GM18858 (cell line): Measurements from ENCODE around the gene UBR3.

Experiments
- ATAC-seq: cut with Tn5 transposase; IDR thresholded peaks from one replicate; pipeline ENCODE4 v1.9.1; 2021; ENCODE audit not compliant: unreplicated experiment

Gene UBR3

GRCh38 chr2:170044751-170045478 is 217.7 kb downstream of the UBR3 start:
- ATAC-seq: no peak

GRCh38 chr2:170047331-170048065 is 220.2 kb downstream of the UBR3 start:
- ATAC-seq: no peak

GRCh38 chr2:170052151-170052550 is 224.9 kb downstream of the UBR3 start:
- ATAC-seq: no peak

GRCh38 chr2:170054997-170055396 is 227.7 kb downstream of the UBR3 start:
- ATAC-seq: no peak

- no peak for ATAC-seq
Observed at GRCh38 chr2:170056900-170057299, 229.6 kb downstream of the UBR3 start.

- ATAC-seq: no peak
Observed at GRCh38 chr2:170063456-170064235, 236.4 kb downstream of the UBR3 start.

- ATAC-seq: no peak
Observed at GRCh38 chr2:170070778-170071177, 243.5 kb downstream of the UBR3 start.

- no peak for ATAC-seq
Observed at GRCh38 chr2:170073288-170073687, 246.0 kb downstream of the UBR3 start.

GRCh38 chr2:170076189-170076588 is 248.9 kb downstream of the UBR3 start:
- ATAC-seq: no peak

GRCh38 chr2:170077830-170078569 is 250.7 kb downstream of the UBR3 start:
- no peak for ATAC-seq

- no peak for ATAC-seq
Observed at GRCh38 chr2:170084820-170085491, 257.7 kb downstream of the UBR3 start.

GRCh38 chr2:170086117-170086688 is 258.9 kb downstream of the UBR3 start:
- no peak for ATAC-seq

- no peak for ATAC-seq
Observed at GRCh38 chr2:170086751-170087412, 259.6 kb downstream of the UBR3 start.

- ATAC-seq: no peak
Observed at GRCh38 chr2:170087413-170087793, 260.1 kb downstream of the UBR3 start.

- ATAC-seq: no peak
Observed at GRCh38 chr2:170088776-170089175, 261.5 kb downstream of the UBR3 start.

GRCh38 chr2:170090229-170090628 is 263.0 kb downstream of the UBR3 start:
- ATAC-seq: no peak

GRCh38 chr2:170091436-170091835 is 264.2 kb downstream of the UBR3 start:
- ATAC-seq: no peak

- no peak for ATAC-seq
Observed at GRCh38 chr2:170092436-170093060, 265.3 kb downstream of the UBR3 start.

- ATAC-seq: no peak
Observed at GRCh38 chr2:170095380-170095779, 268.1 kb downstream of the UBR3 start.
